Measurements from ENCODE around the gene EHHADH.

- TF ChIP-seq, protein P1, sequence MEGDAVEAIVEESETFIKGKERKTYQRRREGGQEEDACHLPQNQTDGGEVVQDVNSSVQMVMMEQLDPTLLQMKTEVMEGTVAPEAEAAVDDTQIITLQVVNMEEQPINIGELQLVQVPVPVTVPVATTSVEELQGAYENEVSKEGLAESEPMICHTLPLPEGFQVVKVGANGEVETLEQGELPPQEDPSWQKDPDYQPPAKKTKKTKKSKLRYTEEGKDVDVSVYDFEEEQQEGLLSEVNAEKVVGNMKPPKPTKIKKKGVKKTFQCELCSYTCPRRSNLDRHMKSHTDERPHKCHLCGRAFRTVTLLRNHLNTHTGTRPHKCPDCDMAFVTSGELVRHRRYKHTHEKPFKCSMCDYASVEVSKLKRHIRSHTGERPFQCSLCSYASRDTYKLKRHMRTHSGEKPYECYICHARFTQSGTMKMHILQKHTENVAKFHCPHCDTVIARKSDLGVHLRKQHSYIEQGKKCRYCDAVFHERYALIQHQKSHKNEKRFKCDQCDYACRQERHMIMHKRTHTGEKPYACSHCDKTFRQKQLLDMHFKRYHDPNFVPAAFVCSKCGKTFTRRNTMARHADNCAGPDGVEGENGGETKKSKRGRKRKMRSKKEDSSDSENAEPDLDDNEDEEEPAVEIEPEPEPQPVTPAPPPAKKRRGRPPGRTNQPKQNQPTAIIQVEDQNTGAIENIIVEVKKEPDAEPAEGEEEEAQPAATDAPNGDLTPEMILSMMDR (IDR thresholded peaks at IDR 0.05 in 4 of 5, conservative IDR thresholded peaks at IDR 0.05 in 1 of 5), result no peak
- TF ChIP-seq POLR2A (IDR thresholded peaks at IDR 0.05), result no peak
Measured at GRCh38 chr3:185205865-185206264, 48.0 kb downstream of the EHHADH start.
